BJ (cell line): Measurements from ENCODE around the gene PSMB7. TPM values are rescaled to one million over a fixed set of nuclear protein-coding genes. Genes with fewer than 3 reads are reported as not detected.

Experiments
- CTCF ChIA-PET: fragments of 350-600 bp; formaldehyde crosslinking; extraction: SDS; loops from one replicate; lab custom pipeline; 2021; ENCODE audit warnings: antibody characterized with exemption, inconsistent platforms; lab: Yijun Ruan, JAX
- POLR2A ChIA-PET: fragments of 300-600 bp; sonication (Branson Sonifier 250); formaldehyde crosslinking; extraction: SDS; loops from one replicate; lab custom pipeline; 2021; ENCODE audit warnings: antibody characterized with exemption; lab: Charles Lee
- DNase-seq: peaks from one replicate; pipeline ENCODE4 v3.0.0-alpha.2; 2011; ENCODE audit warnings: low read depth
- H3K27me3 ChIP-seq: 2 replicates; pipeline ENCODE4 v1.6.0; 2011; ENCODE audit warnings: low read length; ENCODE audit not compliant: control insufficient read depth, insufficient read depth
- H3K36me3 ChIP-seq: 2 replicates; pipeline ENCODE4 v1.5.1; 2011; ENCODE audit warnings: low read length; ENCODE audit not compliant: control insufficient read depth, insufficient read depth
- H3K4me3 ChIP-seq: 2 replicates; pipeline ENCODE4 v1.5.1; 2011; ENCODE audit warnings: low read depth, mild to moderate bottlenecking, control low read depth, low read length
- CTCF ChIP-seq: IDR thresholded peaks from 2 replicates; pipeline ENCODE4 v1.5.1; 2011; ENCODE audit warnings: low read depth, mild to moderate bottlenecking, control low read depth, inconsistent platforms, low read length, moderate library complexity; ENCODE audit not compliant: insufficient read depth
- polyA plus RNA-seq: library from polyadenylated mRNA; depleted of rRNA; stranded (reverse); fragments of >200 nt; gene quantifications from 2 replicates; pipeline ENCODE4 v1.2.3, GENCODE V29; 2011

PSMB7 gene
- polyA plus RNA-seq, 1 experiment, result 325 TPM

- H3K4me3 ChIP-seq, result no peak overlapping the region
- peaks cover 1% of the 10 kb centered on the region; the same call in 1 of the 2 replicates for H3K36me3 ChIP-seq
- no peaks in the 10 kb centered on the region for H3K27me3 ChIP-seq
- POLR2A ChIA-PET, result no interaction called here
- no peak for TF ChIP-seq CTCF
- DNase-seq, result no peak
- CTCF ChIA-PET, result interaction anchor here (1.8 to 2.3 kb wide), 2 partner anchors 20 to 245 kb away, joined by 7 to 8 read pairs; no protein-coding TSS in a partner anchor
These were observed 43.2 kb downstream of the PSMB7 start for GRCh38 chr9:124372038-124372437.

DNA sequence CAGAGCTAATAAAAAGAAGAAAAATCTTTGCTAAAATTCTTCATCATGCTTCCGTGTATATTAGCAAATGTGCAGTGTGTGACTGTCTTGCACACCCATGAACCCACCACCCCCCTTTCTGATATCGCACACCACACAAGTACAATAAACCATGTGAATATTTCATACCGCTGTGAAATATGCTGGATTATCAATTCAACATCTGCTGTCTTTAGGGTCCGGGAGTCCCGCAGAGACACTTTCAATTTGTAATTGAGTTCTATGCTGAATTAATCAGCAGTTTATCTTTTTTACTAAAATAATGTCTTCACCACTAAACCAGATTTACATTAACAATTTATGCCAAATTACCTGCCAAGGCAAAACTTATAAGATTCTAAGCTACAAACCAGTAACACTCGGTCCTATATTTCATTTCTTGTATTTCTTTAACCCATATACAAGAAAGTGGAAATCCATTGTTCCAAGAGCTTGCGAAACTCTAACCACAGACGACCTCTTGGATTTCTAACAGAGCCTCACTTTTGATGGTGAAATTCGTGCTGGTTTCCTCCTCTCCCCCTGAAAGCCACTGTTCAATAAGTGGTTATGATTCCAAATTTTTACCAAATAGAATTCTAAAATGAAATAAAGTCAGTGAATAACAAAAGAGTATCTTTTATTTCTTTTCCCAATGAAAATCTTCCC, 44.2 kb downstream of the PSMB7 start:
- no peak overlapping the region for H3K4me3 ChIP-seq
- no peaks in the 10 kb centered on the region for H3K27me3 ChIP-seq
- DNase-seq, result no peak
- H3K36me3 ChIP-seq, result peaks cover 1% of the 10 kb centered on the region; the same call in 1 of the 2 replicates
- POLR2A ChIA-PET, result no interaction called here
- CTCF ChIA-PET, result interaction anchor here (1.0 to 2.3 kb wide), 4 partner anchors 13 to 244 kb away, joined by 3 to 8 read pairs (median 5); no protein-coding TSS in a partner anchor
- TF ChIP-seq CTCF, result no peak

GRCh38 chr9:124369231-124369797, 45.9 kb downstream of the PSMB7 start:
- TF ChIP-seq CTCF, result no peak
- no peaks in the 10 kb centered on the region; the same call in 1 of the 2 replicates for H3K36me3 ChIP-seq
- no peak for DNase-seq
- no peaks in the 10 kb centered on the region for H3K27me3 ChIP-seq
- CTCF ChIA-PET, result no interaction called here
- H3K4me3 ChIP-seq, result no peak overlapping the region
- POLR2A ChIA-PET, result no interaction called here

- TF ChIP-seq CTCF, result no peak
- no peaks in the 10 kb centered on the region; the same call in none of the 2 replicates for H3K36me3 ChIP-seq
- no peak for DNase-seq
- H3K27me3 ChIP-seq, result no peaks in the 10 kb centered on the region
- H3K4me3 ChIP-seq, result no peak overlapping the region
- ChIA-PET CTCF (no interaction called here), POLR2A (no interaction called here)
These were observed 46.5 kb downstream of the PSMB7 start for GRCh38 chr9:124368692-124369091.

- no peaks in the 10 kb centered on the region for H3K27me3 ChIP-seq
- TF ChIP-seq CTCF, result no peak
- POLR2A ChIA-PET, result no interaction called here
- DNase-seq, result no peak
- CTCF ChIA-PET, result interaction anchor here (1.0 to 1.3 kb wide), 3 partner anchors 8 to 11 kb away, joined by 3 to 7 read pairs (median 3); no protein-coding TSS in a partner anchor
- no peaks in the 10 kb centered on the region; the same call in none of the 2 replicates for H3K36me3 ChIP-seq
- H3K4me3 ChIP-seq, result no peak overlapping the region
These were observed 48.6 kb downstream of the PSMB7 start for GRCh38 chr9:124366476-124367220.
